ENCODE data around the gene CRISP3. TPM values are rescaled to one million over a fixed set of nuclear protein-coding genes. Genes with fewer than 3 reads are reported as not detected.
"Not testable (repeated sequence)": the region's sequence is repeated elsewhere in the genome, so short reads cannot be mapped to it uniquely, and the experiment has no call there.

The CRISP3 gene
- total RNA-seq, 1 donor from 2014 or later, result 0.85 TPM

- no peaks in the 10 kb centered on the region for H3K36me3 Mint-ChIP-seq
- TF ChIP-seq CTCF (IDR thresholded peaks at IDR 0.05; ENCODE audit: unreplicated experiment), result no peak
- no peak overlapping the region for H3K4me3 Mint-ChIP-seq
- H3K4me1 Mint-ChIP-seq, result peaks cover 19% of the 10 kb centered on the region
- H3K27me3 Mint-ChIP-seq (ENCODE audit: low read depth), result peaks cover 5% of the 10 kb centered on the region
- DNase-seq (ENCODE audit: low spot score in 2 of 2, unreplicated experiment in 2 of 2), result no peak
- no peaks in the 10 kb centered on the region for H3K9me3 Mint-ChIP-seq
- no peak overlapping the region for H3K27ac Mint-ChIP-seq
Observed at GRCh38 chr6:49743429-49743828, 759 bp downstream of the CRISP3 start.

GRCh38 chr6:49739423-49739822 lies 4.8 kb downstream of the CRISP3 start:
- H3K4me3 Mint-ChIP-seq, result no peak overlapping the region
- TF ChIP-seq CTCF (IDR thresholded peaks at IDR 0.05; ENCODE audit: unreplicated experiment), result no peak
- H3K27me3 Mint-ChIP-seq (ENCODE audit: low read depth), result peaks cover 5% of the 10 kb centered on the region
- peaks cover 19% of the 10 kb centered on the region for H3K4me1 Mint-ChIP-seq
- no peaks in the 10 kb centered on the region for H3K9me3 Mint-ChIP-seq
- no peak overlapping the region for H3K27ac Mint-ChIP-seq
- no peak for DNase-seq (ENCODE audit: low spot score in 2 of 2, unreplicated experiment in 2 of 2)
- no peaks in the 10 kb centered on the region for H3K36me3 Mint-ChIP-seq

- Mint-ChIP-seq H3K4me1 (peaks cover 22% of the 10 kb centered on the region), H3K36me3 (no peaks in the 10 kb centered on the region), H3K27me3 (ENCODE audit: low read depth) (peaks cover 5% of the 10 kb centered on the region), H3K4me3 (no peak overlapping the region), H3K27ac (no peak overlapping the region), H3K9me3 (no peaks in the 10 kb centered on the region)
- no peak for DNase-seq (ENCODE audit: low spot score in 2 of 2, unreplicated experiment in 2 of 2)
- TF ChIP-seq CTCF (IDR thresholded peaks at IDR 0.05; ENCODE audit: unreplicated experiment), result no peak
Observed at GRCh38 chr6:49736017-49736508, 8.1 kb downstream of the CRISP3 start.

GRCh38 chr6:49733680-49734079 lies 10.5 kb downstream of the CRISP3 start:
- H3K9me3 Mint-ChIP-seq, result no peaks in the 10 kb centered on the region
- H3K4me3 Mint-ChIP-seq, result no peak overlapping the region
- no peak for DNase-seq (ENCODE audit: low spot score in 2 of 2, unreplicated experiment in 2 of 2)
- H3K27ac Mint-ChIP-seq, result no peak overlapping the region
- H3K4me1 Mint-ChIP-seq, result peaks cover 30% of the 10 kb centered on the region
- no peak for TF ChIP-seq CTCF (IDR thresholded peaks at IDR 0.05; ENCODE audit: unreplicated experiment)
- H3K27me3 Mint-ChIP-seq (ENCODE audit: low read depth), result no peaks in the 10 kb centered on the region
- no peaks in the 10 kb centered on the region for H3K36me3 Mint-ChIP-seq

GRCh38 chr6:49732781-49733180 lies 11.4 kb downstream of the CRISP3 start:
- H3K36me3 Mint-ChIP-seq, result no peaks in the 10 kb centered on the region
- H3K27me3 Mint-ChIP-seq (ENCODE audit: low read depth), result no peaks in the 10 kb centered on the region
- no peak for DNase-seq (ENCODE audit: low spot score in 2 of 2, unreplicated experiment in 2 of 2)
- TF ChIP-seq CTCF (IDR thresholded peaks at IDR 0.05; ENCODE audit: unreplicated experiment), result no peak
- peaks cover 30% of the 10 kb centered on the region for H3K4me1 Mint-ChIP-seq
- H3K9me3 Mint-ChIP-seq, result no peaks in the 10 kb centered on the region
- H3K27ac Mint-ChIP-seq, result no peak overlapping the region
- H3K4me3 Mint-ChIP-seq, result no peak overlapping the region

- peaks cover 2% of the 10 kb centered on the region for H3K27me3 Mint-ChIP-seq (ENCODE audit: low read depth)
- H3K9me3 Mint-ChIP-seq, result no peaks in the 10 kb centered on the region
- H3K36me3 Mint-ChIP-seq, result no peaks in the 10 kb centered on the region
- H3K4me1 Mint-ChIP-seq, result peaks cover 20% of the 10 kb centered on the region
- no peak overlapping the region for H3K4me3 Mint-ChIP-seq
- no peak overlapping the region for H3K27ac Mint-ChIP-seq
- DNase-seq (ENCODE audit: low spot score in 2 of 2, unreplicated experiment in 2 of 2), result no peak
- no peak for TF ChIP-seq CTCF (IDR thresholded peaks at IDR 0.05; ENCODE audit: unreplicated experiment)
Observed at GRCh38 chr6:49730251-49730650, 13.9 kb downstream of the CRISP3 start.

GRCh38 chr6:49723917-49724316 lies 20.3 kb downstream of the CRISP3 start:
- not testable (repeated sequence) for H3K27me3 Mint-ChIP-seq (ENCODE audit: low read depth); H3K4me3 Mint-ChIP-seq; DNase-seq (ENCODE audit: low spot score in 2 of 2, unreplicated experiment in 2 of 2); H3K27ac Mint-ChIP-seq; H3K36me3 Mint-ChIP-seq; H3K4me1 Mint-ChIP-seq
- H3K9me3 Mint-ChIP-seq, result peaks cover 22% of the 10 kb centered on the region
